Measurements from ENCODE around the gene SH2B3.

- no peak for TF ChIP-seq CTCF (IDR thresholded peaks at IDR 0.05)
- no peak for TF ChIP-seq EZH2 (IDR thresholded peaks at IDR 0.05)
- no peak for TF ChIP-seq EZH2phosphoT487 (IDR thresholded peaks at IDR 0.05)
Observed at GRCh38 chr12:111444925-111445725, 39.4 kb downstream of the SH2B3 start.
